Erythroblast (primary cell): ENCODE measurements around the gene WNT7A.

Experiments
- GATA1 ChIP-seq: IDR thresholded peaks from 2 replicates; pipeline ENCODE4 v1.6.1; 2011; ENCODE audit warnings: low read depth, mild to moderate bottlenecking, control low read depth, low read length, moderate library complexity
- POLR2A ChIP-seq: IDR thresholded peaks from 2 replicates; pipeline ENCODE4 v1.6.1; 2011; ENCODE audit warnings: mild to moderate bottlenecking, low read length

GRCh38 chr3:13844286-13844685, 35.6 kb downstream of the WNT7A start:
- TF ChIP-seq POLR2A (no peak), GATA1 (no peak)
